ENCODE results near the gene GLO1.

GRCh38 chr6:38705924-38706323 is 3.0 kb upstream of the GLO1 start:
- TF ChIP-seq CTCF (IDR thresholded peaks at IDR 0.05 in 4 of 5, conservative IDR thresholded peaks at IDR 0.05 in 1 of 5) (no peak), POLR2A (IDR thresholded peaks at IDR 0.05) (no peak)
